ENCODE measurements around the gene LGI2. TPM values are rescaled to one million over a fixed set of nuclear protein-coding genes. Genes with fewer than 3 reads are reported as not detected.

The LGI2 gene
- total and polyA plus RNA-seq, 2 of the 8 experiments (the other 6 are each of a cell fraction or from before 2014, with no cell fraction given), result 2.3 to 4.0 TPM

GRCh38 chr4:24968278-24968677, 62.5 kb downstream of the LGI2 start:
- Histone ChIP-seq H3K4ac (replicated peaks; ENCODE audit: insufficient read length, low read depth, low read length) (no peak overlapping the region), H3K36me3 (ENCODE audit: control insufficient read depth in 2 of 4, insufficient read depth in 4 of 4, low read length in 3 of 4) (0 out of 8 replicates have a peak, but pooled peaks cover 0 to 2% (median 0%) of the 10 kb centered on the region in 4 experiments), H3K4me2 (ENCODE audit: insufficient read depth in 1 of 2, low read depth in 2 of 2, low read length in 2 of 2) (no peak overlapping the region), H2BK5ac (ENCODE audit: low read depth, low read length) (no peak overlapping the region), H3K27me3 (replicated peaks in 1 of 4; ENCODE audit: control insufficient read depth in 3 of 4, extremely low read depth in 1 of 4, insufficient read depth in 3 of 4, low read length in 3 of 4) (no peaks in the 10 kb centered on the region), H2BK12ac (ENCODE audit: low read depth, low read length) (no peak overlapping the region), H3K27ac (ENCODE audit: low read depth, low read length) (no peak overlapping the region), H2BK20ac (ENCODE audit: low read length) (no peak overlapping the region), H4K5ac (ENCODE audit: insufficient read length, low read depth, low read length) (no peak overlapping the region), H2BK120ac (replicated peaks; ENCODE audit: low read depth, low read length) (no peak overlapping the region), H3K4me3 (ENCODE audit: extremely low read depth in 1 of 4, insufficient read depth in 2 of 4, low read depth in 3 of 4, low read length in 4 of 4) (no peak overlapping the region), H3K18ac (ENCODE audit: extremely low read depth, low read length) (no peak overlapping the region), H3K4me1 (replicated peaks in 1 of 4; ENCODE audit: control insufficient read depth in 3 of 4, insufficient read depth in 4 of 4, low read length in 3 of 4) (peaks cover 0 to 2% (median 0%) of the 10 kb centered on the region in 4 experiments; a peak in 1 of 7 replicates), H2AK5ac (ENCODE audit: low read depth, low read length) (no peak overlapping the region), H3K23ac (ENCODE audit: insufficient read length) (no peak overlapping the region), H3K56ac (replicated peaks; ENCODE audit: insufficient read length, low read depth, low read length) (no peak overlapping the region), H3K14ac (ENCODE audit: insufficient read length) (no peak overlapping the region), H4K91ac (replicated peaks; ENCODE audit: insufficient read length, low read length) (no peak overlapping the region), H4K8ac (ENCODE audit: extremely low read depth, insufficient read depth, low read length) (no peak overlapping the region), H3K9ac (replicated peaks in 1 of 4; ENCODE audit: extremely low read depth in 1 of 4, low read depth in 3 of 4, low read length in 3 of 4) (no peak overlapping the region), H3K79me1 (ENCODE audit: low read depth, low read length) (no peaks in the 10 kb centered on the region; the same call in 1 of the 2 replicates), H4K20me1 (replicated peaks in 1 of 2; ENCODE audit: control insufficient read depth in 1 of 2, insufficient read depth in 2 of 2, low read length in 2 of 2) (no peaks in the 10 kb centered on the region), H2BK15ac (ENCODE audit: low read length) (no peak overlapping the region), H3K79me2 (ENCODE audit: control insufficient read depth in 1 of 2, insufficient read depth in 2 of 2, low read length in 2 of 2) (no peaks in the 10 kb centered on the region), H3K9me3 (ENCODE audit: insufficient read depth in 2 of 2, low read depth in 1 of 2, low read length in 1 of 2) (peaks cover 13 to 18% of the 10 kb centered on the region in 2 experiments), H2AFZ (ENCODE audit: low read length) (no peak overlapping the region), H3K23me2 (ENCODE audit: low read depth, low read length) (no peaks in the 10 kb centered on the region)
- DNase-seq (ENCODE audit: low read depth in 1 of 2, low spot score in 2 of 2), result no peak
- FAIRE-seq, result no peak
- ChIA-PET POLR2A (ENCODE audit: partially characterized antibody) (no interaction called here), CTCF (ENCODE audit: partially characterized antibody) (interaction anchor here (0.6 to 2.7 kb wide), 2 partner anchors 12 to 629 kb away, joined by 3 to 14 read pairs; no protein-coding TSS in a partner anchor)
- 92% methylated on average over 6 of the region's 6 CpGs; no CpG with 5 or more reads in 1 of the 2 experiments for WGBS, 2 experiments (ENCODE audit: extremely low coverage in 1 of 2, insufficient coverage in 1 of 2, insufficient read length in 1 of 2, insufficient replicate concordance in 2 of 2, low coverage in 1 of 2, low lambda C conversion rate in 2 of 2, missing lambda C conversion rate in 1 of 2)
- TF ChIP-seq HDAC2 (IDR thresholded peaks at IDR 0.05; ENCODE audit: borderline replicate concordance in 1 of 2, low read depth in 2 of 2, low read length in 2 of 2) (no peak), KDM5A (IDR thresholded peaks at IDR 0.05; ENCODE audit: low read length) (no peak), CHD2 (IDR thresholded peaks at IDR 0.05; ENCODE audit: low read length) (no peak), POLR2AphosphoS5 (IDR thresholded peaks at IDR 0.05; ENCODE audit: low read depth, low read length) (no peak), ASH2L (IDR thresholded peaks at IDR 0.05; ENCODE audit: low read length) (no peak), TBP (IDR thresholded peaks at IDR 0.05; ENCODE audit: low read depth, low read length) (no peak), POU5F1 (IDR thresholded peaks at IDR 0.05; ENCODE audit: low read depth, low read length) (no peak), GABPA (IDR thresholded peaks at IDR 0.05; ENCODE audit: borderline replicate concordance, insufficient read depth, low read length) (no peak), CREB1 (IDR thresholded peaks at IDR 0.05) (no peak), RAD21 (IDR thresholded peaks at IDR 0.05 in 1 of 2, conservative IDR thresholded peaks at IDR 0.05 in 1 of 2; ENCODE audit: low read depth in 2 of 2, low read length in 2 of 2) (no peak), JUND (IDR thresholded peaks at IDR 0.05; ENCODE audit: low read length) (no peak), YY1 (IDR thresholded peaks at IDR 0.05; ENCODE audit: low read depth, low read length) (no peak), PHF8 (conservative IDR thresholded peaks at IDR 0.05; ENCODE audit: low read depth, low read length) (no peak), ZNF274 (IDR thresholded peaks at IDR 0.05; ENCODE audit: borderline replicate concordance, extremely low read depth, low read length) (no peak), EZH2 (IDR thresholded peaks at IDR 0.05; ENCODE audit: low read depth, low read length, severe bottlenecking) (no peak)

Data from H1 (cell line).